ENCODE measurements around the gene HECW1.
"Not testable (repeated sequence)": the region's sequence is repeated elsewhere in the genome, so short reads cannot be mapped to it uniquely, and the experiment has no call there.

Gene HECW1

GRCh38 chr7:43112941-43113621, 634 bp downstream of the HECW1 start:
- no peak for DNase-seq (ENCODE audit: low read depth in 2 of 2)

DNA sequence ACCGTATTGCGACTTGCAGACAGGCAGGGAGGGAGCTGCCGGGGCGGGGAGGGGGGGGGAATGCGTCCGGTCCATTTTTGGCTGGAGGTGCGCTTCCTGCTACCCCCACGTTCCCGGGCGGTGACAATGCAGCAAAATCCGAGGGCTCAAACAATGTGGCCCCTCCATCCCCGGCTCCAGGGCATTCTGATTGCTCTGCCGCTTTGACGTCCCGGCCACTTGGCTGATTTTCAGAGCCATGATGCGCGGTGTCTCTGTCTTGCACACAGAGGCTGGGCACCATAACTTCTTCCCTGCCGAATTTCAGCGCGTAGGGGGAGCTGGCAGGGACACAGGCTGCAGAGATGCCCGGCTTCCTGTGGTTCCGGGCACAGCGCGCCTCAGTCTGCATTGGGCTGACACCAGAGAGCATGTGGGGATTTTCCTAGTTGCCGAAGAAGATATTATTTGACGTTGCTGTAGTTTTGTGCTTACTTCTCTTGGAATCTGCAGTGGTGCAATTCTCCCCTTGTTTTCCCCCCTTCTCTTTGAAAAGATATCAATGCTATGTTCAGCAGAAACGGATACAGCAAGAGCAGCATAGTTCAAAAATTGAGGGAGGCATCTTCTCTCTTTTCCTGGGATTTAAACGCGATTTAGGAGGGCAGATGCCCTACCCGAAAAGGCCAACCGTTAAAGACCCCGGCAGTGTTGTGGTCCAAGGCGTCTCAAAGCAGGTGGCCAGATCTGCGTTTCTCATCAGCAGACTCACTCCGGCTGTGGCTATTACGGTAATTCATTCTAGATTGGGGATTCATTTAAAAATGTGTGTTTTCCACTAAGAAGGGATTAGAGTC, 1.4 kb downstream of the HECW1 start:
- DNase-seq (ENCODE audit: low read depth in 2 of 2): no peak

GRCh38 chr7:43114458-43114780, 2.0 kb downstream of the HECW1 start:
- no peak for DNase-seq (ENCODE audit: low read depth in 2 of 2)

DNA sequence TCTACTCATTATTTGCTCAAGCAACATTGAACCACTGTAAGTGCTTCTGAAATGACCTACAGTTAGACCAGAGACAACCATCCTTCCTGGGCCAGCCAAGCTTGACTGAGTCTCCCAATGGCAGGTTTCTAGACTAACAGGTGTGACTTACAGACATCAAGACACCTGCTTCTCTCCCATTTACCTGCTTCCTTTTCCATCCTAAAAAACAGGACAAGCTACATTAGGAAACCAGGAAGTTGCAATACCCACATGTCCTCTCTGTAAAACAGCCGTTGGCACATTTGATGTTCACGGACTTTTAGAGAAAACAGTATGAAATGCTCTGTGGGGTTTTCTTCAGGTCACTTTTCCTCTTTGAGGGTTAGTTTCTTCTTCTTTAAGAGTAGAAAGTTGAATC, 4.0 kb downstream of the HECW1 start:
- no peak for DNase-seq (ENCODE audit: low read depth in 2 of 2)

DNA sequence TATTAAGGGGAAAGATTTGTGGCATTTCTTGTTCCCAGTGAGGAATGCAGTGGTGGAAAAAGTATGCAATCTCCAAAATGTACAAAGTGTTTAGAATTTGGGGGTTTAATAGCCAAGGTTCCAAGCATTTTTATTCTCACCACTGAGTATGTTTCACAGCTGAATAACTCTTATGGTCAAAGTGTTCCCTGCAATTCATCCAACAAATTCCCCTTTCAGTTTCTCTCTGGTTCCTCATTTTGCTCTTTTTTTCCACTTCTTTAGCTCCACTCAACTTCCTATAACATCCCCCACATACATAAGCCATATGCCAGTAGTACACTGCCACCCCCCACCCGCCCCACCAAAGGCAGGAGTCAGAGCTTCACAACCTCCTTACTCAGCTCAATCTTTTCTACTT, 4.6 kb downstream of the HECW1 start:
- DNase-seq (ENCODE audit: low read depth in 2 of 2): no peak

GRCh38 chr7:43117861-43118260, 5.4 kb downstream of the HECW1 start:
- no peak for DNase-seq (ENCODE audit: low read depth in 2 of 2)

GRCh38 chr7:43118313-43118712, 5.9 kb downstream of the HECW1 start:
- DNase-seq (ENCODE audit: low read depth in 2 of 2): no peak

DNA sequence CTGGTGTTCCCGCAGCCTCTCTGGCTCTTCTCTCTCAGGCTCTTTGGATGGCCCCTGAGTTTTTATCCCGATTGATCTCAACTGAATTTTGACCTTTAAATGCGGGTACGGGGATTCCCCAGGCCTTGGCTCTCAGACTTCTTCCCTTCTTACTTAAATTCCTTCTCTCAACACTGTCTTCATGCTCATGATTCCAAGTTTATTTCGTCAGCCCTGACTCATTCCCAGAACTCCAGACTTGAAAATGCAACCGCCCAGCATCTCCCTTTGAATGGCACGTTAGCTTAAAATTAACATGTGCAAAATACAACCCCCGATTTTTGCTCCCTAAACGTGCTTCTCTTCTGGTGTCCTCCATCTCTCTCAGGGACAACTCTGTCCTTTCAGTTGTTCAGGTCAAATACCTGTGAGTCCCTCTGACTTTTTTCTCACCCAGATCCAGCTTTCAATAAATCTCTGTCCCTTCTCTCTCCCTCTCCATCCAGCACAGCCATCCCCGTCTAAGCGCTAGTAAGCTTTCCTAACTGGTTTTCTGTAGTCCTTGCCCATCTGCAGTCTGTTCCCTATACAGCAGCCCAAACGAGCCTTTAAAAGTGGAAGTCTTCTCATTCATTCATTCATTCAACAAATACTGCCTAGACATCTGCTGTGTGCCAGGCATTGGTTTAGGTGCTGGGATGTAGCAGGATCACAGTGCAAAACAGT, 7.1 kb downstream of the HECW1 start:
- DNase-seq (ENCODE audit: low read depth in 2 of 2): no peak

GRCh38 chr7:43121973-43122372, 9.5 kb downstream of the HECW1 start:
- DNase-seq (ENCODE audit: low read depth in 2 of 2): no peak

DNA sequence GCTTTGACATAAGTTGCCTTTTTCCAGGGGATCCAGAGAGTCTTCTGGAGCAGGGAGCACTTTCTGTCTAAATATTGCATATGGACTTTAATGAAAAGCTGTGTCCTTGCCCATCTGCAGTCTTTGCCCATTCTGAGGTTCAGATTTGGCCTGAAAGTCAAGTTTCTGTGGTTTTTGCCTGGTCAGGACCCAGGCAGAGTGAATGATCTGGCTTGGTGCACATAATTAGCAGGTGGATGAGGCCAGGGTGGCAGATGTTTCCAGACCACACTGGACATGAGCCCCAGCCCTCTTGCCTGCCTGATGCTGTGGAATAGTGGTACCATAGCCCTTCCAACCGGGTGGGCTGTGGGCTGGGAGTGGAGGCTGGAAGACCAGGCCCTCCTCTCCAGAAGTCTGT, 11.0 kb downstream of the HECW1 start:
- DNase-seq (ENCODE audit: low read depth in 2 of 2): no peak

DNA sequence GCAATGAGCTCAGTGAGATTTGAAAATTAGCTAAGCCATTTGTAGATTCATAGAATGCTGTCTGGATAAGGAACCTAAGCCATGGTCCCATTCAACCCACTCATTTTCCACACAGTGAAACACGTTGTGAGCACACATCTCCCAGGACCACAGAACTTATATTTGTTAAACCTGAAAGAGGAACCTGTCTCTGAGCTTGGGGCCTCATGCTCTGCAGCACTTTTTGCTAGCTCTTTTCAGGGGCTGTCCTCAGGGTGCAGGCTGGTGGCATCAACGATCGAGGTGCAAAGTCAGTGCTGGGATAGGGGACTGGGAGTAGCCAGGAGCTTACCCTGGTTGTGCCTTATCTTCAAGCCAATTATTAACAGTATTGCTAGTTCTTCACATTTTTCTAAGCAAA, 11.9 kb downstream of the HECW1 start:
- no peak for DNase-seq (ENCODE audit: low read depth in 2 of 2)

DNA sequence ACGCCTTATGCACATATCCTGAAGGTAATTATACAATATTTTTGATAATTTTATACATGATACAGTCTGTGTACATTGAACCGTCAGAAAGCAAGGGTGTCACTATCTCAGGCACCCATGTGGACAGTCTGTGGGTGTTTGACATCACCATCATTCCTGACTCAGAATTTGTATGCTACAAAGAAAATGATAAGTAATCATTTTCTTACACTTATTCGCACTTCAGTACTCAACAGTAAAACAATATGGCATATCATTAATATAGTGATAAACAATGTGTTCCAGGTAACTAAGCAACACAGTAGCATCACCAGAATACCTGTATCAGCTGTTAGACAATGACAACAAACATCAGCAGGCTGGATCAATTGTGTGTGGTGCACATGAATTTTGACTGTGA, 17.9 kb downstream of the HECW1 start:
- DNase-seq (ENCODE audit: low read depth in 2 of 2): no peak

DNA sequence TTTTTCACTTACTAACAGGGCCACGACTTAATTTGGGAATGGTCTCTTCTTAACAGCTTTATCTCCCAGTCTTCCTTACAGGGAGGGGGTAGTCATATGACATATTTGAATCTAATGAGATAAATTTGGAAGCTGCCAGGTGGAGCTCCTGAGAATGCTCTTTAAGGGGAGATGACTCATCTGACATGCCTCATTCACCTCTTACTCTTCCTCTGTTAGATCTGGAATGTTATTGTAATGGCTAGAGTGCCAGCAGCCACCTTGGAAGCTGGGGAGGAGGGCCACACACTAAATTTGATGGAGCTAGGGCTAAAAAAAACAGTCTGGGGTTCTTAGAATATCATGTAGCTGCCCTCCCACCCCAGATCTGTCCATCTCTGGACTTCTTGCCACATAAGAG, 22.7 kb downstream of the HECW1 start:
- no peak for DNase-seq (ENCODE audit: low read depth in 2 of 2)

- no peak for DNase-seq (ENCODE audit: low read depth in 2 of 2)
Measured at GRCh38 chr7:43136064-43136463, 23.6 kb downstream of the HECW1 start.

DNA sequence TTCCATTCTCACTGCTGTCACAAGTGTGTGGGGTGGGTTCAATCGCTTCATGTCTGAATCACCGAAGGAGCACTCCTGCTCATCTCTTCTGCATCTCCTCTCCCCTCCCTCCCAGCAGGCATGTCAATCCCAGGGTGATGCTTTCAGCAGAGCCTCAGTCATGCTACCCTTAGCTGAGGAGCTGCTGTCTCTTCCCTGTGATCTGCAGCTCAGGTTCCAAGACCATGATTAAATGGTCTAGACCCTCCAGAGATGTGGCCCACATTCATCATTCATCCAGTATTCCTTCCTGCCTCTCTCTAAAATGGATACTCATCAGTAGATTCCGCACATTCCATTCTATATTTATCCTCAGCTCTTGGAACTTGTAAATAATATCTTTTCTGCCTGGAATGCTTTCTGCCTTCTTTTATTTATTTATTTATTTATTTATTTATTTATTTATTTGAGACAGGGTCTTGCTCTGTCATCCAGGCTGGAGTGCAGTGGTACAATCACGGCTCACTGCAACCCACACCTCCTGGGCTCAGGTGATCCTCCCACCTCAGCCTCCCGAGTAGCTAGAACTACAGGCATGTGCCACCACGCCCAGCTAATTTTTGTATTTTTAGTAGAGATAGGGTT, 24.8 kb downstream of the HECW1 start:
- DNase-seq (ENCODE audit: low read depth in 2 of 2): not testable (repeated sequence)

- no peak for DNase-seq (ENCODE audit: low read depth in 2 of 2)
Measured at GRCh38 chr7:43137811-43138210, 25.4 kb downstream of the HECW1 start.

- no peak for DNase-seq (ENCODE audit: low read depth in 2 of 2)
Measured at GRCh38 chr7:43138710-43139109, 26.3 kb downstream of the HECW1 start.

- DNase-seq (ENCODE audit: low read depth in 2 of 2): no peak
Measured at GRCh38 chr7:43139137-43139536, 26.7 kb downstream of the HECW1 start.

- DNase-seq (ENCODE audit: low read depth in 2 of 2): no peak
Measured at GRCh38 chr7:43140186-43140585, 27.7 kb downstream of the HECW1 start.

- no peak for DNase-seq (ENCODE audit: low read depth in 2 of 2)
Measured at GRCh38 chr7:43141091-43141490, 28.6 kb downstream of the HECW1 start.

DNA sequence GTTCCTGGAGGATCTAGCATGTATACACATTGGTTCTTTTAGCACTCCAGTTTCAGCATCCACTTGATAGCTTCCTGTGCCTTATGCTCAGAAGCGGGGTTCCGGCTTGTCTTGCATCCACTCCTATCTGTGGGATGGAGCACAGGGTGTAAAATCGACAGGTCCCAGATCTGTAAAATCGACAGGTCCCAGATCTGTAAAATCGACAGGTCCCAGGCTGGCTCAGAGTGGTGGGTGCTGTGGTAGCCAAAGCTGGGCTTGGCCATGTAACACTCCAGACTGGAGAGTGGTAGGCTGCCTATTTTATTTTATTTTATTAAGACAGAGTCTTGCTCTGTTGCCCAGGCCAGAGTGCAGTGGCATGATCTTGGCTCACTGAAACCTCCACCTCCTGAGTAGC, 30.3 kb downstream of the HECW1 start:
- no peak for DNase-seq (ENCODE audit: low read depth in 2 of 2)

GRCh38 chr7:43143918-43144589, 31.6 kb downstream of the HECW1 start:
- no peak for DNase-seq (ENCODE audit: low read depth in 2 of 2)
